GM21717 (cell line): Measurements from ENCODE around the gene TNFRSF21.
"Not testable (repeated sequence)": the region's sequence is repeated elsewhere in the genome, so short reads cannot be mapped to it uniquely, and the experiment has no call there.

Source experiments
- ATAC-seq: cut with Tn5 transposase; IDR thresholded peaks from one replicate; pipeline ENCODE4 v1.9.1; 2021; ENCODE audit warnings: mild to moderate bottlenecking, moderate library complexity; ENCODE audit not compliant: unreplicated experiment

TNFRSF21 gene, protein sequence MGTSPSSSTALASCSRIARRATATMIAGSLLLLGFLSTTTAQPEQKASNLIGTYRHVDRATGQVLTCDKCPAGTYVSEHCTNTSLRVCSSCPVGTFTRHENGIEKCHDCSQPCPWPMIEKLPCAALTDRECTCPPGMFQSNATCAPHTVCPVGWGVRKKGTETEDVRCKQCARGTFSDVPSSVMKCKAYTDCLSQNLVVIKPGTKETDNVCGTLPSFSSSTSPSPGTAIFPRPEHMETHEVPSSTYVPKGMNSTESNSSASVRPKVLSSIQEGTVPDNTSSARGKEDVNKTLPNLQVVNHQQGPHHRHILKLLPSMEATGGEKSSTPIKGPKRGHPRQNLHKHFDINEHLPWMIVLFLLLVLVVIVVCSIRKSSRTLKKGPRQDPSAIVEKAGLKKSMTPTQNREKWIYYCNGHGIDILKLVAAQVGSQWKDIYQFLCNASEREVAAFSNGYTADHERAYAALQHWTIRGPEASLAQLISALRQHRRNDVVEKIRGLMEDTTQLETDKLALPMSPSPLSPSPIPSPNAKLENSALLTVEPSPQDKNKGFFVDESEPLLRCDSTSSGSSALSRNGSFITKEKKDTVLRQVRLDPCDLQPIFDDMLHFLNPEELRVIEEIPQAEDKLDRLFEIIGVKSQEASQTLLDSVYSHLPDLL

DNA sequence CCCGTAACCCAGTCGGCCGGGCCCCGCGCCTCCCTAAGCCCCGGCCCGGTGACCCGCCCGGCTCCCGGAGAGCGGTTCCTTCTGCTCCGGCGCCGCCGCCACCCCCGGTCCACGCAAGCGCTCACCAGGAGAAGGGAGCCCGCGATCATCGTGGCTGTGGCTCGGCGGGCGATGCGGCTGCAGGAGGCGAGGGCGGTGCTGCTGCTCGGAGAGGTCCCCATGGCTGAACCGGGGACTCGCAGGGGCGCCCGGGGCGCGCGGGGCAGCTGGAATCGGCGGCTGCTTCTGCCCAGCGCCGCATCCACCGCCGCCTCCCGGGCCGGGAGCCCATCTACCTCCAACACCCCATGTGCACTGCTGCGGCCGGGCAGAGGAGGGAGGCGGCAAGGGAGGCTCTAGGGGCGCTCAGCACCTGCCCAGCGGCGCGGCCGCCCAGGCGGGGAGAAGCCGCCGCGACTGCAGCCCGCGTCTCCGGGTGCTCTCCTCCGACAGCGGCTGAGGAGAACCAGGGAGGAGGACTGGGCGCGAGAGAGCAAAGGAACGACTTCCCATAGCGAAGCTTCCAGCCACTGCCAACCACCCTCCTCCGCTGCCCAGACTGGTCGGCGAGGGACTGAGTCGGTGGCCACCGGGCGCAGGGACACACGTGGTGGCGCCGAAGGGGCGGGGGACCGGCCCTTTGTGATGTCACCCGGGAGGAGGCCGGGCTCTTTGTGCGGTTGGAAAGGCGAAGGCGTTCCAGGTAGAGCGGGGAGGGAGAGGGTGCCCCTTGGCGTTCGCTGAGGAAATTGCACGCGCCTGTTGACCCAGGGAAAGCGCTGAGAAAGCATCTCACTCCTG, at the start of gene TNFRSF21:
TNFRSF21 (minus strand) TSS at position 615 of the 840 bp plus-strand sequence; CDS start at position 221, 394 bp downstream.
- peak; percentile 100 for ATAC-seq

DNA sequence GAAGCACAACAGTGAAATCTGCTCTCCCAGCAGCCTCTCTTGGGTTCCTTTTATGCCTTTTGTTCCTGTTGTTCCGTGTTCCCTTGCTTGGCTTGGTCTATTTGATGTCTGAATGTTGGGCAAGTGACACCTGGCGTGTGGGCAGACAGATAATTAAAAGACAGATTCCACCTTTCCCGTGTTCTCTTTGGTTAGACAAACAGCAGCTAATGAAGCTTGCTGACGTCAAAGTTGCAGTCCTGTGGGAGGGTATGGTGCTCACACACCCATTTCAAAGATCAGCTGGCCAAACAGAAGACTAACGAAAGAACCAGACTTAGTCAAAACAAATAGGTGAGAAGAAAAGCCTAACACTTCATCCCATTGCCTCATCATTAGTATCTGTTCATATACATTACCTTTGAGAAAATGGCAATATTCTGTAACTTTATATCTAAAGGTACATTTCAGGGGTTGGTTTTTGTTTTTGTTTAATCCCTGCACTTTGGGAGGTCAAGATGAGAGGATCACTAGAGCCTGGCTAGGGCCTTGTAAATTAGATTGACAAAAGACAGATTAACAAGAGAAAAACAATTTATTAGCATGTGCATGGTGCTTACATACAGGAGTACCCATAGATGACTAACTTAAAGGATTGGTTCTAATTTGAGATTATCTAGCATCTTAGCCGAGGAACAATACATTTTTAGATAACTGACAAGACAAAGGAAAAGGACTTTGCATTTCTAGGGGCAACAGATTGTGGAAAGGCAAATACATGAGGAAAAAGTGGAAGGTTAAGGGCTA, 48.9 kb upstream of the TNFRSF21 start:
- peak; percentile 60 for ATAC-seq

DNA sequence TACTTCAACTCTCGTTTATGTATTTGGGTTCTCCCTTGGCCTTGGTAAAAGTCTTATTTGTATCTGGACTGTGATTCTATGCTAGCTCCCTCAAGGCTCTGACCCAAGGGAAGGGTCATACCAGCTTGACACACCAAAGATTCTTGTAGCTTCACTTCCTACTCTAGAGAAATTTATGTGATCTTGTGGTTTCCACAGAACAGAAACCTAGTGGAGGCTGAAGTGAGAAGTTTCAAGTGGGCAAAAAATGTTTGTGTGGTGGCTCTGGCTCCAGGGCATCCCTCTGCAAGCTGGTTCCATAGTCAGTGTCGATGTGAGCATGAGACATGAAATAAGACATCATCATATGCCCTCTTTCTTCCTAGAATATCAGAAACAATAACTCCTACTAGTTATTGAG, 48.1 kb upstream of the TNFRSF21 start:
- ATAC-seq, result peak; percentile 69

DNA sequence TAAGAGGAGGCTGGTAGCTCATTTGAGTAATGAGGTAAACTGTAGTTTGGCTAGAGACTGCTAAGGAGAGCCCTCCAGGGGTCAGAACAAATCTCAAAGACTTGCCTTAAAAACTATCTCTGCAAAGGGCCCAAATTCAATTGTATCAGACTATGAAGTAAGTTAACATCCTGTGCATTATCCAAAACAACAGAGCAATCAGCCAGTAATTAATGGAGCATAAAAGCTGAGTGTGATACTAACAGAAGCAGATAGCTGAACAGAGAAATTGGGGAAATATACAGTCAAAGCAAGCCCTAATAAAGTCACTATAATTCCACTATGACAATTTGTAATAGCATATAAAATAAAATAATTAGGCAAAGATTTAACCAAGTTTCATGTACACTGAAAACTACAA, 45.8 kb upstream of the TNFRSF21 start:
- ATAC-seq, result no peak

DNA sequence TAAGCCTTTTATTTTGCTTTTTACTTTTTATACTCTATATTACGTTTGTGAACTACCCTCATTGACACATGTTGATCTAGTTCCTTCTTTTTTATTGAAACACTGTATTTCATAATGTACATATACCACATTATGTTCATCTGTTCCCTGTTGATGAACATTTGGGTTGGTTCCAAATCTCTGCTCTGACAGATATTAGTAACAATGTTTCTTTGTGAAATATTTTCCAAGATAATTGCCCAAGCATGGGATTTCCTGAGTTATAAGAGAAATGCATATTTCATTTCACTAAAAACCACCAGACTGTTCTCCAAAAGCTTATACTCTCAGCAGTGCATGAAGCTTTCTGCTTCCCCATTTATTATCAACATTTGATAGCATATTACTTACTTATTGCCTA, 44.2 kb upstream of the TNFRSF21 start:
- ATAC-seq, result no peak

DNA sequence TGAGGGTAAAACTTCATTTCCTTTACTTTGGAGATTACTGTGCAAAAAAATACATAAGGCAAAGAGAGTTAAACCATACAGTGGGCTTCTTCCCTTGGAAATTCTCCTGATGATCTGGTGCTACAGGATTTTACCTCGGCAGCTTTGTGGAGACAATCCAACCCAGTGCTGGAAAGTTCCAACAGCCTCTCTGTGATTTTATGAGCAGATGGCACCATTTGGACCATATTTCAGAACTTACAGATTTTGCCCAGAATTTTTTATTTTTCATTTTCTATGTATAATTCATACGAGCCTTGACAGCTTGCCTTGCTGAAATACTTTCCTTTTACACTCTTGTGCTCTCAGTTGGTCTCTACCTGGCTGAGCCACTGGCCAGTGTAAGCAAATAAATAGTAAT, 43.3 kb upstream of the TNFRSF21 start:
- ATAC-seq, result no peak

DNA sequence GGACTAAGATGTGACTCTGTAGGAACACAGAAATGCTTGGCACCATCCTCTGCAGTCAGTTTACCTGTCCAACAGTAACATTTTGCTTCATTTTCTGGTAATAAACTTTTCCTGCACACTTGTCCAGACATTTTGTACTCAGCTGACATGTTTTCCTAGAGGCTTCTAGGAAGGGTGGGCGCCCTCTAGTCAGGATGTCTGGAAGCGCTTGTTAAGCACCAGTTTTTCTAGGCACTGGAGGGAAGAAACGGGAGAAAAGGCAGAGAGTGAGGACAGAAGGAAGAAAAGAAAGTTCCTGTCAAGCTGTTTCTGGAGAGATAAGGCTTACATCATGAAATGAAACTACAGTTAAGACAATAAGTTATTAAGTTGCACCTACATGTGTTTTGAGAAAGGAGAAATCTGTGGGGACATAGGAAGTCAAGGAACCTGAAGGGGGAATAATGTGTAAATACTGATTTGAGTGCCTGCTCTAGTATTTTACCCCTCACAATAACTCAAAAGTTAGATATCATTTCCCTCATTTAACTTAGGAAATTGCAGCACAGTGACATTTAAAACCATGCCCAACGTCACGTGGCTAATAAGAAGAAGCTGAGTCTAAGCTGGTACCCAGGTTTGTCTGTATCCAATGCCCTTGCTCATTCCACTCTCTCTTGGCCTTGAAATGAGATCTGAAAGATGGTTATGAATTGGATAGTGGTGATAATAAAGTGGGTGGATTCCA, 42.7 kb upstream of the TNFRSF21 start:
- no peak for ATAC-seq

DNA sequence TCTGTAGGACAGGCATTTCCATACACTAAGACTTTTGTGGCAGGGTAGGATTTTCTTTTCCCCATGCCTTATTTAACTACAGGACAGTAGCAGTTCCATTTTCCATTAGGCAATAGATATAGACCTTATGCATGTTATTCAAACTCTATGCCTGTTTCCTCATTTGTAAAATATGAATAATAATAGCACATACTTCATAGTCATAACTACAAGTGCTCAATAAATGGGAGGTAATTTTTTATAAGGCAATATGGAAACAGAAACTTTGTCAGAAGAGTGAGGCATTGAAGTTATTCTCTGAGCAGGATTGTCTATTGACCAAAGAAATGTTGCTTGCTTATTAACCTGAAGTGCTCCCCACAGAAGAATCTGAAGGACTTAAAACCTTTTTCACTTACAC, 41.9 kb upstream of the TNFRSF21 start:
- no peak for ATAC-seq

DNA sequence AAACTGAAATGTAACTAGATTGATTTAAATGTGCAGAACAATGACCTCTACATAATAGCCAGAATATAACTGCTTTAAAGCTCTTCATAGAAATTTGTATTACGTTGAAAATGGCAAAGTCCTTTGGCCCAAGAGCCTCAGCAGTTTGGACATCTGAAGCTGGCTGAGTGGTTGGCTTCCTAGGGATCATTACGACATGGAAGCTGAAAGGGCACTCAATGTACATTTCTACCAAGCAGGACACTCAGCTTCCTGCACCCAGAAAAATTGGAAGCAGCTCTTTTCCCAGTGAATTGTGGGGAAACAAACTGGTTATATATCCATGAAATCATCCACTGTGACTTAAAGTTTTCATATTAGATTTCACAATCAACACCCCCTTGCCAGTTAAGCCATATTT, 40.2 kb upstream of the TNFRSF21 start:
- no peak for ATAC-seq

DNA sequence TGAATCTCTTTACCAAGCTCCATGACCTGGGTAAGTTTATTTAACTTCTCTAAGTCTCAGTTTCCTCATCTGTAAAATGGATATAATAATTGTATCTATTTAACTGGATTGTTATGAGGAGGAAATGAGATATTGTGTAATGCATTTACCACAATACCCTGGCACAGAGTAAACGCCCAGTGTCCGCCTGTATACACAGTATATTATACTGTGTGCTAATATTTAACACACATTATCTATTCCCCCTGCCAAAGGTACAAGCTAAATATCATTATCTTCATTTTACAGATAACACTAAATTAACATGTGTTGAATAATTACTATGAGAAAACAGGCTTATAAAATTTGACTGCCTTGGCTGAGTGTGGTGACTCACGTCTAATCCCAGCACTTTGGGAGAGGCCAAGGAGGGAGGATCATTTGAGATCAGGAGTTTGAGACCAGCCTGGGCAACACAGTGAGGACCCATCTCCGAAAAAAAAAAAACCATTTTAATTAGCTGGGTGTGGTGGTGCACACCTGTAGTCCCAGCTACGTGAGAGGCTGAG, 38.7 kb upstream of the TNFRSF21 start:
- no peak for ATAC-seq

DNA sequence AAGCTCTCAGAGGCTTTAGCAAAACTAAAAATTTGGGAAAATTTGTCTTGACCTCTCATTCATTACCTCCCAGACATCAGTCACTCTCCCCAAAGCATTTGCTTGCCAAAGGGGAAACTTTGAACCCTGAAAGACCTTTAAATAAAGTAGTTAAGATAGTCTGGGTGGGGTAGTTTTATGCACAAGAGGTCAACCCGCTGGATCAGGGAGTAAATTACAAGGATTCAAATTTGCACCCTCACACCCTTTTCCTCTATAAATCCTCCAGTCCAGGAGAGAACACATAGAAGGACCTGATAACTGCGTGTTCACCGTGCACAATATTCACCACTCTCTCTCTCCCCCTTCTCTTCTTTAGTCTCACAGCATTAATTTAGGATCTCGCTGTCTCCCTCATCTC, 36.1 kb upstream of the TNFRSF21 start:
- no peak for ATAC-seq

DNA sequence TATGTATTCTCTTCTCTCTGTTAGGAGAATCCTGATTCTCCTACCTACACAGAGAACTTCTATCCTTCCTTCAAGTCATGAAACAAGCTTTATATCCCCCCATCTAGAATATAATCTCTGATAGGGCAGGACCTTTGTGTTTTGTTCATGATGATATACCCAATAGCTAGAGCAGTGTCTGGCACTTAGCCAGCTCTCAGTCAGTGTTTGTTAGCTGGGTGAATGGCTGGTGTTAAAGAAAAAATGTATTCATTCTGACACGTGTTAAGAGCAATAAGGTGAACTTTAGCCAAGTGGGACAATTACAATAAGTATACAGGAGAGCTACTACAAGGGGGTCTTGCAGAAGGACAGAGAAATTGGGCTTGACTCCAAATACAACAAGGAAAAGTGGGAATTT, 34.3 kb upstream of the TNFRSF21 start:
- no peak for ATAC-seq

DNA sequence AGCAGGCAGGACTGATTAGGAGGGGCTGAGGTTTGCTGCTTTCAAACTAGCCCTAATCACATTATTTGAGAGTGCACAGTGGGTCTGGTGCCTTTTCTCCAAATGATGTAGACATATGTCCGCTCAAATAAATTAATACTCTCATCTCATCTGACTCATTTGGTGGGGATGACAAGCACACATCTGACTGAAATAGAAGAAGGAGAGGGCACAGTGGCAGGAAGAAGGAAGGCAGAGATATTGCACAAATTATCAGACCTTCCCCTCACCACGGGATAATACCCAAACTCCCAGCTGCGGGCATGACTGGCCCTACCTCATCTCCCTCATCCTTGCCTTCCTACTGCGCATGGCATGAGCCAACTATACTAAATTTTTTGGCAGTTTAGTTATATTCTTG, 33.9 kb upstream of the TNFRSF21 start:
- ATAC-seq, result no peak

DNA sequence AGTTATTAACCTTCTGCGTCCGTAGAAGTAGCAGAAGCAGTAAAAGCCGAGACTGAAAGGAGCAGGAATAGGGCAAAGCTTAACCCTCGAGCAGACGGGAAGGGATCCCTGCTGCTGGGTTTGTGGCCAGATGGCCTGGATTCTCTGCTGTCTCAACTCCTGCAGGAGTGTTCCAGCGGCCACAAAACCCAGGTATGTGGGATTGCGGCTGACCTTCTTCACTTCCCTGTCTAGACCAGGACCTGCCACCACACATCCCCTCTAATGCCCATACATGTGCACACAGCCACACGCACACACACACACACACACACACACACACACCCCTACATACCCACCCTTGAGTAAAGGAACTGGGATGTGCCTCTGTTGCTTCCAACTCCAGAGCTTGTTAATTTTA, 33.1 kb upstream of the TNFRSF21 start:
- ATAC-seq, result no peak

DNA sequence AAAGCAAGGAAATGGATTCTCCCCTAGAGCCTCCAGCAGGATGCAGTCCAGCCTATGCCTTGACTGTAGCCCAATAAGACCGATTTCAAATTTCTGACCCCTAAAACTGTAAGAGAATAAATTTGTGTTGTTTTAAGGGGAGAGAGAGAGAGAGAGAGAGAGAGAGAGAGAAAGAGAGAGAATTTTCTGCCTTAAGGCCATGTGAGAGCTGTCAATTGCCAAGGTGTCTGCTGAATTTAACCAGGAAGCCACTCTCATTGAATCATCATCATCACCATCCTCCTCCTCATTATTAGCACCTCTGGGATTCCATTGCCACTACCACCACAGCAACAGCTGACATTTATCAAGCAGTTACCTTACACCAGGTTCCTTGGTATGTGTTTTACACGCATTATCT, 27.8 kb upstream of the TNFRSF21 start:
- no peak for ATAC-seq

DNA sequence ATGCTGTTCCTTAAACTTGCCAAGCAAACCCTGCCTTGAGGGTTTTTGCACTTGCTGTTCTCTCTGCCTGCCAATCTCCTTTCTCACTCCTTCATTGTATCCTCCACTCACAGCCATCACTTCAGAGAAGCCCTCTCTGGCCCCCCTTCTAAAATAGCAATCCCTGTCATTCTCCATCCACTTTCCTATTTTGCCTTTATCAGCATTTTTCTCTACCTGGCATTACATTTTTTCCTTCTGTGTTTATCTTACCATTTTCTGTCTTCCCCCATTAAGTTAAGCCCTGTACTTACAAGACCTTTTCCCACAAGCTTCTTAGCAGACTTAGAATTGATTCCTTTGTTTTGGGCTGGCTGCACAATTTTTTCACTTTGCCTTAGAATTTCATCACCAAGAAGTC, 26.6 kb upstream of the TNFRSF21 start:
- ATAC-seq, result no peak

DNA sequence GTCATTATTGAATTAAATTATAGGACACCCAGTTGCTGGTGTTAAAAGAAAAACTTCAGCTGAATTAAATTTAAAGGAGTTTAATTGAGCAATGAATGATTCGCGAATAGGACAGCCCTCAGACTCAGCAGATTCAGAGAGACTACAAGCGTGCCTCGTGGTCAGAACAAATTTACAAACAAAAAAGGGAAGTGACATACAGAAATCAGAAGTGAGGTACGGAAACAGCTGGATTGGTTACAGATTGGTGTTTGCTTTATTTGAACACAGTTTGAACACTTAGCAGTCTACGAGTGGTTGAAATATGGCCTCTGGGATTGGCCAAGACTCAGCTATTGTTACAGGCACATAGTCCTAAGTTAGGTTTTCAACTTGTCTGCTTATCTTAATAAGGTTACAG, 25.8 kb upstream of the TNFRSF21 start:
- no peak for ATAC-seq

DNA sequence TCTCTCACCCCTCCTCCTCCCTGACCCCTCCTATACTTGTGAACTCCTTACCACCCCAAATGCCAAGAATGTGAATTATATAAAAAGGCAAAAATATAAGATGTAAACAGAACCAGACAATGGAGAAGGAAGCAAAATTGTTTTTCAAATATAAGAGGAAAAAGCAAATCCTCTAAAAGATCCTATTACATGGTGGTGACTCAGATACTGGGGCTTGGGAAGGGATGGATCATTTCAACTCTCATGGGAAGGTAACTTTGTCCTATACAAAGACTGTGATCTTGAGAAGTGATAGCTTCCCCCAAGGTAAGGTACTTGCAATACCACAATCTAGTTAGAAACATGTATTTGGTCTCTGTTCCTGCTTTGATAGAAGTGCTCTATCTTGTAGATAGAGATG, 24.6 kb upstream of the TNFRSF21 start:
- no peak for ATAC-seq

DNA sequence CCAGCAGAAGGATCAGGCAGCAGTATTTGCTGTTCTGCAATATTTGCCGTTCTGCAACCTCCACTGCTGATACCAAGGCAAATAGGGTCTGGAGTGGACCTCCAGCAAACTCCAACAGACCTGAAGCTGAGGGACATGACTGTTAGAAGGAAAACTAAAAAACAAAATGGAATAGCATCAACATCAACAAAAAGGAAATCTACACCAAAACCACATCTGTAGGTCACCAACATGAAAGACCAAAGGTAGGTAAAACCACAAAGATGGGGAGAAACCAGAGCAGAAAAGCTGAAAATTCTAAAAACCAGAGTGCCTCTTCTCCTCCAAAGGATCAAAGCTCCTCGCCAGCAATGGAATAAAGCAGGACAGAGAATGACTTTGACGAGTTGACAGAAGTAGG, 18.9 kb upstream of the TNFRSF21 start:
- not testable (repeated sequence) for ATAC-seq

DNA sequence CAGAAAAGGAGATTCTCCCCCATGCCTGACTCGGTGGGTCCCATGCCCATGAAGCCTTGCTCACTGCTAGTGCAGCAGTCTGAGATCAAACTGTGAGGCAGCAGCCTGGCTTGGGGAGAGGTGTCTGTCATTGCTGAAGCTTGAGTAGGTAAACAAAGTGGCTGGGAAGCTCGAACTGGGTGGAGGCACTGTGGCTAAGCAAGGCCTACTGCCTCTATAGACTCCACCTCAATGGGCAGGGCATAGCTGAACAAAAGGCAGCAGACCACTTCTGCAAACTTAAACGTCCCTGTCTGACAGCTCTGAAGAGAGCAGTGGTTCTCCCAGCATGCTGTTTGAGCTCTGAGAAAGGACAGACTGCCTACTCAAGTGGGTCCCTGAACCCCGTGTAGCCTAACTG, 18.4 kb upstream of the TNFRSF21 start:
- not testable (repeated sequence) for ATAC-seq
